Esophagus squamous epithelium (tissue), 5 donors: ENCODE measurements around the gene ETV1. TPM values are rescaled to one million over a fixed set of nuclear protein-coding genes. Genes with fewer than 3 reads are reported as not detected.
A peak's percentile ranks its signal among the peaks of the same experiment; 100 is the strongest.

Experiments
- DNase-seq: peaks from one replicate; lab custom pipeline; 2025; lab: John Stamatoyannopoulos, UW
- H3K27ac ChIP-seq, 4 donors: fragments of 200-600 bp; sonication (generic); one replicate each; pipeline ENCODE4 v1.5.1; 2016 to 2019; ENCODE audit warnings: mild to moderate bottlenecking in 1 of 4
- H3K27me3 ChIP-seq, 4 donors: fragments of 200-600 bp; sonication (generic); 1 replicate in 3 of 4; 2 replicates in 1 of 4; pipeline versions ENCODE4 v1.5.1 to v1.6.0; 2017 to 2021; ENCODE audit warnings: antibody characterized with exemption in 1 of 4
- H3K36me3 ChIP-seq, 3 donors: fragments of 200-600 bp; sonication (generic); one replicate each; pipeline ENCODE4 v1.5.1; 2016 to 2019
- H3K4me1 ChIP-seq, 3 donors: fragments of 200-600 bp; sonication (generic); one replicate each; pipeline ENCODE4 v1.5.1; 2017 to 2019
- H3K4me3 ChIP-seq, 4 donors: fragments of 200-600 bp; sonication (generic); 1 replicate in 3 of 4; 2 replicates in 1 of 4; pipeline ENCODE4 v1.5.1; 2016 to 2019; ENCODE audit warnings: mild to moderate bottlenecking in 2 of 4, moderate library complexity in 1 of 4
- H3K9me3 ChIP-seq, 3 donors: fragments of 200-600 bp; sonication (generic); one replicate each; pipeline ENCODE4 v1.5.1; 2016 to 2019
- POLR2A ChIP-seq, 4 donors: fragments of 450-650 bp; IDR thresholded peaks; one replicate each; pipeline ENCODE4 v1.6.1; 2017; ENCODE audit warnings: antibody characterized with exemption in 4 of 4, mild to moderate bottlenecking in 4 of 4, moderate library complexity in 3 of 4
- WGBS, 2 donors: methylation state at CpG; one replicate each; pipeline ENCODE4 v1.1.5; 2018; 5-methylcytosine and 5-hydroxymethylcytosine counted together
- intact Hi-C: fragments of 100-400 bp; cut with DNase I; formaldehyde crosslinking; loops from one replicate; pipeline ENCODE4 v1.15.0; 2022
- total RNA-seq, 4 donors: library from RNA; depleted of rRNA; stranded (reverse); fragments of >200 nt; gene quantifications; one replicate each; pipeline ENCODE4 v1.1.0, GENCODE V29; 2016
- TF ChIP-seq, protein P1 (sequence below), 6 experiments: fragments of 450-650 bp in 4 of 6; fragments of 200-600 bp in 2 of 6; sonication (generic) in 2 of 6; IDR thresholded peaks; one replicate each; pipeline ENCODE4 v1.5.1; 2016 to 2019; ENCODE audit warnings: antibody characterized with exemption in 6 of 6, mild to moderate bottlenecking in 4 of 6, moderate library complexity in 4 of 6
- donor health status: DM: yes; HTN: yes; CAD: no.

ETV1 gene
- total RNA-seq, 4 donors from 2014 or later: 0.27 to 10.0 (median 1.6) TPM

DNA sequence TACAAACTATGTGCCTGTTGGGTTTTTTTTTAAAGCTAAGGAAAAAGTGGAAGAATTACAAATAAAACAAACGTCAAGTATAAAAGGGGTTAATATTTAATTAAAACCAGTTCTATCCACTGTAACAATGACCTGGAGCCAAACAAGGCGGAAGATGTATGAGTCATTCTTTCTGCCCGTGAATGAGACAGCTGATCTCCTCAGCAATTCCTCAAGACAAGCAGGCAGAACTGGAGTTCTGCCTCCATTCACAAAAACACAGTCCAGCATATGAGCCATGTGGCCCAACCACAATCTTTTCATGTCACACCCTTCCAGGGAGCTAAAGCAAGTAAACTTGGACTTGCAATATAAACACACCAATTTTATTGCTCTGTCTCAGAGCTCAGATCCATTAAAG, 8.4 kb downstream of the ETV1 start:
- Histone ChIP-seq H3K4me3 (no peak overlapping the region), H3K4me1 (peaks cover 8 to 26% (median 10%) of the 10 kb centered on the region in 3 donors), H3K27ac (peak overlapping the region in 1 of 4 donors; percentile 56), H3K9me3 (no peaks in the 10 kb centered on the region), H3K36me3 (no peaks in the 10 kb centered on the region), H3K27me3 (no peaks in the 10 kb centered on the region)
- intact Hi-C loops: no loop called here
- TF ChIP-seq, protein P1, sequence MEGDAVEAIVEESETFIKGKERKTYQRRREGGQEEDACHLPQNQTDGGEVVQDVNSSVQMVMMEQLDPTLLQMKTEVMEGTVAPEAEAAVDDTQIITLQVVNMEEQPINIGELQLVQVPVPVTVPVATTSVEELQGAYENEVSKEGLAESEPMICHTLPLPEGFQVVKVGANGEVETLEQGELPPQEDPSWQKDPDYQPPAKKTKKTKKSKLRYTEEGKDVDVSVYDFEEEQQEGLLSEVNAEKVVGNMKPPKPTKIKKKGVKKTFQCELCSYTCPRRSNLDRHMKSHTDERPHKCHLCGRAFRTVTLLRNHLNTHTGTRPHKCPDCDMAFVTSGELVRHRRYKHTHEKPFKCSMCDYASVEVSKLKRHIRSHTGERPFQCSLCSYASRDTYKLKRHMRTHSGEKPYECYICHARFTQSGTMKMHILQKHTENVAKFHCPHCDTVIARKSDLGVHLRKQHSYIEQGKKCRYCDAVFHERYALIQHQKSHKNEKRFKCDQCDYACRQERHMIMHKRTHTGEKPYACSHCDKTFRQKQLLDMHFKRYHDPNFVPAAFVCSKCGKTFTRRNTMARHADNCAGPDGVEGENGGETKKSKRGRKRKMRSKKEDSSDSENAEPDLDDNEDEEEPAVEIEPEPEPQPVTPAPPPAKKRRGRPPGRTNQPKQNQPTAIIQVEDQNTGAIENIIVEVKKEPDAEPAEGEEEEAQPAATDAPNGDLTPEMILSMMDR (IDR thresholded peaks at IDR 0.05): no peak
- no peak for TF ChIP-seq POLR2A (IDR thresholded peaks at IDR 0.05)
- no peak for DNase-seq
- WGBS, 2 donors: 6 to 9% methylated on average over 3 of the region's 3 CpGs

DNA sequence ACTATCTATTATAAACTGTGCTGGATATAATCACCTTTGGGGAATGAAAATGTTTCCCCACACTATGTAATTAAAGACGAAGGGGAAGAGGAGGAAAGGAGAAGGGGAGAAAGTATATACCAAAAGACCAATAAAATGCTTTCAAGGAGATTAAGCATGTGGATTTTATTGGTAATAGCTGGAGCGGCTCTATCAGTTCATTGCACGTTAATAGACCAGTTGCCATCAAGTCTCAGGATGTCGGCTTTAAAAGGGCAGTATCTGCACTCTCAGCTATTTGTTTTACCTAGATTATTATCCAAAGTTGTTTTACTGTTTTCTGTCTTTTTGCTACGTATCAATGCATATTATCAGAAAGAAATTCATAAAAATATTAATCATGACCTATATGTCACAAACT, 9.0 kb downstream of the ETV1 start:
- Histone ChIP-seq H3K4me3 (no peak overlapping the region), H3K9me3 (no peaks in the 10 kb centered on the region)

DNA sequence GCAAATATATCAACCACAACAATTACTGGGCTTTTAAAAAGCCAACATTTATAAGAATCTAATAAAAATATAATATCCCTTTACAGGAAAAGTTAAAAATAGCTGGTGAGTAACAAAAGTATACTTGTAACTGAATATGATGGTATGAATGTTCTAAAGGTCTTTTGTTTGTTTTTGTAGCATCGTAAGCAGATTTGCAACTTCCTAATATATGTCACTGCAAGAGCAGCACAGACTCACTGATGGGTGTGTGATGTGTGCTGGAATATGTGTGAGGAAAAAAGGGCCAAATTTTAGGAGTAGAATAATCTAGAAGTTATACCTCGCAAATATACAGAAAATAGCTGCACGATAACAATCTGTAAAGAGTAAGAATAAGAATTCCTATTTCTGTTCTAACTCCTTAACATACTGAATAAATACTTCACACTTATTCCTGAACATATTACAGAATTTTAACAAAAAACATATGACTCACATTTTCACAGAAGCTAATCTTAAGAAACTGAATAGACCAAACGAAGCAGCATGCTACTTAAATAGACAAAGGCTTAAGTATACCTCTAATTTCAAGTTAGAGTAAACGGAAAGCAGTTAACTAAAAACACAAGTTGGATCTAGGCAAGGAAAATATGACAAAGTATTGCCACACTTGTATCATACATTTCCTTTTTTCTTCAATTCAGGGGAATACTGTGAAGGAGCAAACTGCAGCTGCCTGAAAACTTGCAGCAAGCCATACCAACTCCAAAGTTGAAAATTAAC, 9.6 kb downstream of the ETV1 start:
- no peaks in the 10 kb centered on the region for H3K27me3 ChIP-seq
- 37 to 52% methylated on average over 5 of the region's 5 CpGs for WGBS, 2 donors
- H3K27ac ChIP-seq: peak overlapping the region in 3 of 4 donors; percentile 1 to 56 (median 36)
- intact Hi-C loops: no loop called here
- no peaks in the 10 kb centered on the region for H3K9me3 ChIP-seq
- TF ChIP-seq, protein P1 (IDR thresholded peaks at IDR 0.05): no peak
- TF ChIP-seq POLR2A (IDR thresholded peaks at IDR 0.05): no peak
- no peak for DNase-seq
- H3K4me1 ChIP-seq: peaks cover 8 to 26% (median 10%) of the 10 kb centered on the region in 3 donors
- H3K36me3 ChIP-seq: no peaks in the 10 kb centered on the region
- H3K4me3 ChIP-seq: no peak overlapping the region

More for the DNA sequence above, 9.0 kb downstream of the ETV1 start:
- Histone ChIP-seq H3K27ac (peak overlapping the region in 3 of 4 donors; percentile 1 to 56 (median 36)), H3K36me3 (no peaks in the 10 kb centered on the region), H3K4me1 (peaks cover 8 to 26% (median 10%) of the 10 kb centered on the region in 3 donors), H3K27me3 (no peaks in the 10 kb centered on the region)
- WGBS, 2 donors: 53 to 55% methylated on average over 5 of the region's 5 CpGs
- intact Hi-C loops: no loop called here
- no peak for DNase-seq
- no peak for TF ChIP-seq POLR2A (IDR thresholded peaks at IDR 0.05)

DNA sequence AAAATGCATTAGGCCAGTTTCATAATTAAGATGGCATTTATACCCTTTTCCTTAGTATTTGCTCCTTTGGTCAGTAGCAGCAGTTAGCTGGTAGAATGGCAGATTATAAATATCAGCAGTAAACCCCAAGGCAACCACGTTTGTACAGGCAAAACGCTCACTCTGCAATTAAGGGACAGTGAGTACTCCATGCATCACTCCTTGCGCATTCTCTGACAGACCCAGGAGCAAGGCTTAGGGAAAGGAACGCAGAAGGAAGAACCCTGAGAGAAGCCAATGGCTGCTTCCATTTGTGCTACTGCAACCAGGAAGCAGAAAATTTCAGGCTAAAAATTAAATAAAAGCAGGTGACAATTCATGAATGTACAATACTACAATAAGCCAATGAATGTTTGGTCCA, 12.9 kb downstream of the ETV1 start:
- intact Hi-C loops: no loop called here
- no peak for DNase-seq
- TF ChIP-seq, protein P1 (IDR thresholded peaks at IDR 0.05): no peak
- TF ChIP-seq POLR2A (IDR thresholded peaks at IDR 0.05): no peak
- WGBS, 2 donors: 79 to 86% methylated on average over 4 of the region's 4 CpGs
- no peaks in the 10 kb centered on the region for H3K9me3 ChIP-seq
- no peaks in the 10 kb centered on the region for H3K36me3 ChIP-seq
- H3K27ac ChIP-seq: no peak overlapping the region
- H3K4me3 ChIP-seq: no peak overlapping the region
- no peaks in the 10 kb centered on the region for H3K27me3 ChIP-seq
- peaks cover 8 to 22% (median 10%) of the 10 kb centered on the region in 3 donors for H3K4me1 ChIP-seq

DNA sequence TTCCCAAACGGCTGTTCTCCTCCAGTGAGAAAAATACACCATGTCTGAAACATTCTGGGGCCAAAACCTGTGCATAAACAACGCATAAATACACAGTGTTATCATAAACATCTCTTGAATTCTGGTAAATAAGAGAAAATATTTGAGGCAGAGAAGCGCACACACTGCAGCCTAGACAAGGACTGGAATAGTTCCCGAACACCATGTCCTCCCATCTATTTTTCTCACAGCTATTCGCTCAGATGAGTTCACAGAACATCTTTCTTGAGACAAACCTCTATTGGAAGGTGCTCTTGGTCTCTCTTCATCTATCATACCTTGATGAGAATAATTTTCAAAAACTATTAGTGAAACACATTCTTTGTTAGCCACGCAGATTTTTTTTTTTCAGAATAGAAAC, 24.4 kb downstream of the ETV1 start:
- no peak overlapping the region for H3K27ac ChIP-seq
- no peak for DNase-seq
- no peak overlapping the region for H3K4me3 ChIP-seq
- H3K27me3 ChIP-seq: no peaks in the 10 kb centered on the region
- no peaks in the 10 kb centered on the region for H3K4me1 ChIP-seq
- H3K9me3 ChIP-seq: no peaks in the 10 kb centered on the region
- TF ChIP-seq POLR2A (IDR thresholded peaks at IDR 0.05): no peak
- TF ChIP-seq, protein P1 (IDR thresholded peaks at IDR 0.05): no peak
- no peaks in the 10 kb centered on the region for H3K36me3 ChIP-seq
- intact Hi-C loops: no loop called here
- 75 to 94% methylated on average over 6 of the region's 6 CpGs for WGBS, 2 donors
